ENCODE measurements around the gene SLC3A2. TPM values are rescaled to one million over a fixed set of nuclear protein-coding genes. Genes with fewer than 3 reads are reported as not detected.
A peak's percentile ranks its signal among the peaks of the same experiment; 100 is the strongest.

SLC3A2 gene
- total RNA-seq, 2 experiments from 2014 or later = 231 to 234 TPM

- DNase-seq (peak in 3 of 14 experiments; percentile 8 to 22 (median 14)), ATAC-seq (ENCODE audit: poor library complexity) (no peak)
- peak overlapping the region; percentile 95 to 98 for H3K27ac ChIP-seq (ENCODE audit: low read depth in 1 of 2, low read length in 2 of 2)
- H3K27ac Mint-ChIP-seq = peak overlapping the region; percentile 100
- H3K27me3 ChIP-seq (ENCODE audit: control insufficient read depth in 1 of 2, insufficient read depth in 2 of 2, low read length in 2 of 2) = no peaks in the 10 kb centered on the region
- peaks cover 53% of the 10 kb centered on the region for H3K36me3 Mint-ChIP-seq (ENCODE audit: low read depth)
- H3K36me3 ChIP-seq (ENCODE audit: insufficient read depth, low read length) = peaks cover 30% of the 10 kb centered on the region
- H3K4me3 ChIP-seq (ENCODE audit: low read length) = peak overlapping the region; percentile 99
- H3K9me3 ChIP-seq (ENCODE audit: control insufficient read depth in 1 of 2, insufficient read depth in 1 of 2, low read length in 2 of 2) = no peaks in the 10 kb centered on the region
- intact Hi-C loops (cut with DNase I, micrococcal nuclease) = loop anchor here (2.0 to 10.0 kb wide), 8 partner anchors 18 to 753 kb away; partner anchors contain the start of genes STX5 (in 1 of the 2), TAF6L (in 1 of the 2), TEX54 (in 1 of the 2) and TUT1 (in 1 of the 2)
- CTCF ChIA-PET = interaction anchor here (0.8 to 3.6 kb wide), 11 partner anchors 25 to 289 kb away, joined by 3 to 35 read pairs (median 8); partner anchors contain the start of genes STX5, TEX54, TMEM179B and TUT1
- TF ChIP-seq CTCF (IDR thresholded peaks at IDR 0.05) = no peak
- peak overlapping the region; percentile 93 for H3K4me3 Mint-ChIP-seq
- H3K9me3 Mint-ChIP-seq = no peaks in the 10 kb centered on the region
- peaks cover 47% of the 10 kb centered on the region for H3K4me1 Mint-ChIP-seq (ENCODE audit: low read depth)
- no peaks in the 10 kb centered on the region for H3K27me3 Mint-ChIP-seq
- POLR2A ChIA-PET = interaction anchor here (0.8 to 4.0 kb wide), 24 partner anchors 10 to 1008 kb away, joined by 3 to 95 read pairs (median 6); partner anchors contain the start of genes BSCL2, C11orf98, CSKMT and EEF1G
- H3K4me1 ChIP-seq (ENCODE audit: insufficient read depth, low read length) = peaks cover 44% of the 10 kb centered on the region
Measured at GRCh38 chr11:62880231-62880802, 379 bp upstream of the SLC3A2 start.

GRCh38 chr11:62881579-62882430 is 1.1 kb downstream of the SLC3A2 start:
- Histone ChIP-seq H3K36me3 (ENCODE audit: insufficient read depth, low read length) (peaks cover 44% of the 10 kb centered on the region), H3K9me3 (ENCODE audit: control insufficient read depth in 1 of 2, insufficient read depth in 1 of 2, low read length in 2 of 2) (no peaks in the 10 kb centered on the region), H3K27ac (ENCODE audit: low read depth in 1 of 2, low read length in 2 of 2) (peak overlapping the region; percentile 95 to 98), H3K27me3 (ENCODE audit: control insufficient read depth in 1 of 2, insufficient read depth in 2 of 2, low read length in 2 of 2) (no peaks in the 10 kb centered on the region), H3K4me1 (ENCODE audit: insufficient read depth, low read length) (peaks cover 47% of the 10 kb centered on the region), H3K4me3 (ENCODE audit: low read length) (peak overlapping the region; percentile 99)
- POLR2A ChIA-PET = interaction anchor here (0.6 to 4.0 kb wide), 36 partner anchors 8 to 1489 kb away, joined by 3 to 95 read pairs (median 5); partner anchors contain the start of genes BSCL2, C11orf98, CSKMT and EEF1G
- CTCF ChIA-PET = interaction anchor here (0.6 to 3.6 kb wide), 25 partner anchors 8 to 290 kb away, joined by 3 to 35 read pairs (median 6); partner anchors contain the start of genes HNRNPUL2, MTA2, NXF1 and STX5
- ATAC-seq (ENCODE audit: poor library complexity) (peak; percentile 72), DNase-seq (peak in 13 of 14 experiments; percentile 87 to 96 (median 94))
- Mint-ChIP-seq H3K27ac (peak overlapping the region; percentile 100), H3K4me1 (ENCODE audit: low read depth) (peaks cover 52% of the 10 kb centered on the region), H3K4me3 (peak overlapping the region; percentile 93), H3K36me3 (ENCODE audit: low read depth) (peaks cover 66% of the 10 kb centered on the region), H3K27me3 (no peaks in the 10 kb centered on the region), H3K9me3 (no peaks in the 10 kb centered on the region)
- intact Hi-C loops (cut with DNase I, micrococcal nuclease) = loop anchor here (1.0 to 10.0 kb wide), 11 partner anchors 19 to 755 kb away; partner anchors contain the start of genes STX5 (in 1 of the 2), TAF6L (in 1 of the 2), TEX54 (in 1 of the 2) and TMEM179B (in 1 of the 2)
- TF ChIP-seq CTCF (IDR thresholded peaks at IDR 0.05) = peak; percentile 23

GRCh38 chr11:62882431-62882749 is 1.7 kb downstream of the SLC3A2 start:
- Mint-ChIP-seq H3K27me3 (no peaks in the 10 kb centered on the region), H3K36me3 (ENCODE audit: low read depth) (peaks cover 71% of the 10 kb centered on the region), H3K4me3 (peak overlapping the region; percentile 93), H3K9me3 (no peaks in the 10 kb centered on the region), H3K27ac (peak overlapping the region; percentile 100), H3K4me1 (ENCODE audit: low read depth) (peaks cover 52% of the 10 kb centered on the region)
- ATAC-seq (ENCODE audit: poor library complexity) = no peak
- Histone ChIP-seq H3K4me1 (ENCODE audit: insufficient read depth, low read length) (peaks cover 47% of the 10 kb centered on the region), H3K4me3 (ENCODE audit: low read length) (peak overlapping the region; percentile 99), H3K9me3 (ENCODE audit: control insufficient read depth in 1 of 2, insufficient read depth in 1 of 2, low read length in 2 of 2) (no peaks in the 10 kb centered on the region), H3K27me3 (ENCODE audit: control insufficient read depth in 1 of 2, insufficient read depth in 2 of 2, low read length in 2 of 2) (no peaks in the 10 kb centered on the region), H3K36me3 (ENCODE audit: insufficient read depth, low read length) (peaks cover 50% of the 10 kb centered on the region), H3K27ac (ENCODE audit: low read depth in 1 of 2, low read length in 2 of 2) (peak overlapping the region; percentile 95 to 98)
- POLR2A ChIA-PET = interaction anchor here (0.7 to 4.0 kb wide), 6 partner anchors 27 to 229 kb away, joined by 3 to 95 read pairs (median 35); partner anchors contain the start of genes HNRNPUL2, INTS5, TTC9C and WDR74
- CTCF ChIA-PET = interaction anchor here (1.0 to 3.6 kb wide), 3 partner anchors 96 to 154 kb away, joined by 4 to 35 read pairs (median 12); partner anchors contain the start of genes HNRNPUL2, TAF6L, TMEM179B and TTC9C
- TF ChIP-seq CTCF (IDR thresholded peaks at IDR 0.05) = no peak
- DNase-seq = no peak
- intact Hi-C loops (cut with DNase I, micrococcal nuclease) = loop anchor here in 1 of 2 experiments (5.0 to 10.0 kb wide), 3 partner anchors 110 to 755 kb away; partner anchors contain the start of gene TAF6L

Measured in CD4-positive, alpha-beta T cell (primary cell).